Transverse colon (tissue), 4 donors: Measurements from ENCODE around the gene SUN1. TPM values are rescaled to one million over a fixed set of nuclear protein-coding genes. Genes with fewer than 3 reads are reported as not detected.

Experiments
- DNase-seq: peaks from one replicate; pipeline ENCODE4 v3.0.0-alpha.2; 2019
- H3K27ac ChIP-seq, 4 donors: fragments of 200-600 bp; sonication (generic); 2 replicates each; pipeline ENCODE4 v1.5.1; 2016 to 2018; ENCODE audit warnings: inconsistent platforms in 4 of 4
- H3K27me3 ChIP-seq: fragments of 200-600 bp; sonication (generic); 2 replicates; pipeline ENCODE4 v1.5.1; 2017; ENCODE audit warnings: inconsistent platforms
- H3K36me3 ChIP-seq, 4 donors: fragments of 200-600 bp; sonication (generic); 2 replicates each; pipeline ENCODE4 v1.5.1; 2017 to 2019; ENCODE audit warnings: inconsistent platforms in 4 of 4
- H3K4me1 ChIP-seq, 4 donors: fragments of 200-600 bp; sonication (generic); 2 replicates each; pipeline ENCODE4 v1.5.1; 2017 to 2020; ENCODE audit warnings: inconsistent platforms in 4 of 4
- H3K4me3 ChIP-seq, 4 donors: fragments of 200-600 bp; sonication (generic); 1 replicate in 1 of 4; 2 replicates in 3 of 4; pipeline versions ENCODE4 v1.5.1 to v1.6.1; 2017 to 2019; ENCODE audit warnings: inconsistent platforms in 4 of 4
- H3K9me3 ChIP-seq, 2 donors: fragments of 200-600 bp; sonication (generic); 2 replicates each; pipeline ENCODE4 v1.5.1; 2017 to 2019; ENCODE audit warnings: inconsistent platforms in 2 of 2
- EP300 ChIP-seq: sonication (generic); formaldehyde crosslinking; IDR thresholded peaks from one replicate; pipeline ENCODE4 v1.6.1; 2017; ENCODE audit warnings: antibody characterized with exemption, low read depth
- POLR2A ChIP-seq: fragments of 450-650 bp; IDR thresholded peaks from one replicate; pipeline ENCODE4 v1.6.1; 2016; ENCODE audit warnings: antibody characterized with exemption, mild to moderate bottlenecking, moderate library complexity
- POLR2AphosphoS5 ChIP-seq, 3 donors: sonication (generic); formaldehyde crosslinking; IDR thresholded peaks; one replicate each; pipeline ENCODE4 v1.6.1; 2016; ENCODE audit warnings: antibody characterized with exemption in 3 of 3
- WGBS, 2 donors: methylation state at CpG; one replicate each; pipeline ENCODE4 v1.1.5; 2018; ENCODE audit warnings: low coverage in 1 of 2; 5-methylcytosine and 5-hydroxymethylcytosine counted together
- in situ Hi-C, 4 donors: fragments of 200-750 bp; cut with MboI; loops; one replicate each; pipeline versions ENCODE4 v1.15.0 to v1.15.1; 2017; ENCODE audit warnings: low sequenced_read_pairs in 3 of 4, low pct_ligation_motif_present in 1 of 4, low pct_unique_long_range_greater_than_20kb in 1 of 4
- intact Hi-C: fragments of 100-400 bp; cut with DNase I; formaldehyde crosslinking; loops from one replicate; pipeline ENCODE4 v1.15.1; 2023; ENCODE audit warnings: low total_unique reads
- total RNA-seq, 4 donors: library from RNA; depleted of rRNA; stranded (reverse); fragments of >200 nt; gene quantifications; one replicate each; pipeline ENCODE4 v1.1.0, GENCODE V29; 2016
- TF ChIP-seq, protein P1 (sequence below), 5 experiments: fragments of 200-600 bp in 3 of 5; fragments of 450-650 bp in 2 of 5; sonication (generic) in 3 of 5; IDR thresholded peaks; 1 replicate in 2 of 5; 2 replicates in 3 of 5; pipeline ENCODE4 v1.5.1; 2016 to 2017; ENCODE audit warnings: antibody characterized with exemption in 5 of 5, inconsistent platforms in 3 of 5, mild to moderate bottlenecking in 2 of 5, moderate library complexity in 1 of 5

Gene SUN1
- total RNA-seq, 4 donors from 2014 or later = 92.7 to 569 (median 162) TPM

- intact Hi-C loops = no loop called here
- Histone ChIP-seq H3K4me3 (no peak overlapping the region), H3K36me3 (peaks cover 0 to 5% (median 2%) of the 10 kb centered on the region in 4 donors), H3K9me3 (no peaks in the 10 kb centered on the region), H3K27ac (peak overlapping the region; percentile 76 to 87 (median 83)), H3K4me1 (peaks cover 15 to 38% (median 30%) of the 10 kb centered on the region in 4 donors), H3K27me3 (no peaks in the 10 kb centered on the region)
- in situ Hi-C loops = no loop called here
- TF ChIP-seq POLR2AphosphoS5 (IDR thresholded peaks at IDR 0.05) = no peak
- TF ChIP-seq POLR2A = no peak
- TF ChIP-seq, protein P1, sequence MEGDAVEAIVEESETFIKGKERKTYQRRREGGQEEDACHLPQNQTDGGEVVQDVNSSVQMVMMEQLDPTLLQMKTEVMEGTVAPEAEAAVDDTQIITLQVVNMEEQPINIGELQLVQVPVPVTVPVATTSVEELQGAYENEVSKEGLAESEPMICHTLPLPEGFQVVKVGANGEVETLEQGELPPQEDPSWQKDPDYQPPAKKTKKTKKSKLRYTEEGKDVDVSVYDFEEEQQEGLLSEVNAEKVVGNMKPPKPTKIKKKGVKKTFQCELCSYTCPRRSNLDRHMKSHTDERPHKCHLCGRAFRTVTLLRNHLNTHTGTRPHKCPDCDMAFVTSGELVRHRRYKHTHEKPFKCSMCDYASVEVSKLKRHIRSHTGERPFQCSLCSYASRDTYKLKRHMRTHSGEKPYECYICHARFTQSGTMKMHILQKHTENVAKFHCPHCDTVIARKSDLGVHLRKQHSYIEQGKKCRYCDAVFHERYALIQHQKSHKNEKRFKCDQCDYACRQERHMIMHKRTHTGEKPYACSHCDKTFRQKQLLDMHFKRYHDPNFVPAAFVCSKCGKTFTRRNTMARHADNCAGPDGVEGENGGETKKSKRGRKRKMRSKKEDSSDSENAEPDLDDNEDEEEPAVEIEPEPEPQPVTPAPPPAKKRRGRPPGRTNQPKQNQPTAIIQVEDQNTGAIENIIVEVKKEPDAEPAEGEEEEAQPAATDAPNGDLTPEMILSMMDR (IDR thresholded peaks at IDR 0.05) = no peak
- no peak for TF ChIP-seq EP300
- no peak for DNase-seq
- WGBS, 2 donors = 79 to 91% methylated on average over 5 to 19 of the region's 19 CpGs
Measured at GRCh38 chr7:837001-837400, 4.7 kb downstream of the SUN1 start.

GRCh38 chr7:840001-840600, 7.8 kb downstream of the SUN1 start:
- Histone ChIP-seq H3K4me1 (peaks cover 15 to 36% (median 23%) of the 10 kb centered on the region in 4 donors), H3K9me3 (no peaks in the 10 kb centered on the region), H3K27ac (no peak overlapping the region), H3K36me3 (peaks cover 0 to 24% (median 11%) of the 10 kb centered on the region in 4 donors), H3K27me3 (no peaks in the 10 kb centered on the region), H3K4me3 (no peak overlapping the region)
- in situ Hi-C loops = no loop called here
- 92 to 95% methylated on average over 14 to 24 of the region's 24 CpGs for WGBS, 2 donors
- TF ChIP-seq POLR2A (no peak), EP300 (no peak)
- intact Hi-C loops = no loop called here
- DNase-seq = no peak

DNA sequence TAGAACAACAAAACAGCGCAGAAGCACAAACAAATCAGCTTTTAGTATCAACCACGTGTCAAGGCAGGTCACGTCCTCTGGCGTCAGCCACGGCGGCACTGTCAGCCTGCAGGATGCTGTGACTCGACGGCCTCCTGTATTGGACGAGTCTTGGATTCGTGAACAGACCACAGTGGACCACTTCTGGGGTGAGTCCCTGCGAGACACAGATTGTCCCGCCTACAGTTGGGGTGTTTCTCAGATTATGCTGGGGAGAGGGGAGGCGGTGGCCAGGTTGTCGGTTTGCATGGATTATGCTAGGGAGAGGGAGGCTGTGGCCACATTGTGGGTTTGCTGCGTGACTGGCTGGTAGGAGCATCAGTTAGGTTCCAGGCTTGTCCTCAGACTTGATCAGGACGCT, 9.7 kb downstream of the SUN1 start:
- DNase-seq = no peak
- no peaks in the 10 kb centered on the region for H3K27me3 ChIP-seq
- WGBS, 2 donors = 72 to 92% methylated on average over 10 to 16 of the region's 16 CpGs
- in situ Hi-C loops = no loop called here
- H3K9me3 ChIP-seq = no peaks in the 10 kb centered on the region
- H3K27ac ChIP-seq = peak overlapping the region; percentile 55 to 84 (median 78)
- H3K4me3 ChIP-seq = no peak overlapping the region
- intact Hi-C loops = no loop called here
- TF ChIP-seq POLR2A (no peak), POLR2AphosphoS5 (IDR thresholded peaks at IDR 0.05) (no peak), EP300 (no peak)
- TF ChIP-seq, protein P1 (IDR thresholded peaks at IDR 0.05) = no peak
- peaks cover 0 to 24% (median 11%) of the 10 kb centered on the region in 4 donors for H3K36me3 ChIP-seq
- H3K4me1 ChIP-seq = peaks cover 0 to 20% (median 10%) of the 10 kb centered on the region in 4 donors

GRCh38 chr7:842431-843031, 10.3 kb downstream of the SUN1 start:
- peaks cover 0 to 24% (median 11%) of the 10 kb centered on the region in 4 donors for H3K36me3 ChIP-seq
- intact Hi-C loops = no loop called here
- H3K4me1 ChIP-seq = peaks cover 0 to 18% (median 8%) of the 10 kb centered on the region in 4 donors
- no peak overlapping the region for H3K4me3 ChIP-seq
- no peaks in the 10 kb centered on the region for H3K27me3 ChIP-seq
- peak overlapping the region; percentile 55 to 84 (median 78) for H3K27ac ChIP-seq
- WGBS, 2 donors = 55 to 80% methylated on average over 2 to 8 of the region's 8 CpGs
- DNase-seq = no peak
- peak in 2 of 3 donors; percentile 7 to 21 for TF ChIP-seq POLR2AphosphoS5 (IDR thresholded peaks at IDR 0.05)
- TF ChIP-seq, protein P1 (IDR thresholded peaks at IDR 0.05) = no peak
- in situ Hi-C loops = no loop called here
- no peaks in the 10 kb centered on the region for H3K9me3 ChIP-seq
